Renal cortex interstitium (tissue), 11 donors: ENCODE data around the gene DHCR24. TPM values are rescaled to one million over a fixed set of nuclear protein-coding genes. Genes with fewer than 3 reads are reported as not detected.
A peak's percentile ranks its signal among the peaks of the same experiment; 100 is the strongest.

ENCODE experiments used
- DNase-seq, 11 donors: peaks; one replicate each; pipeline ENCODE4 v3.0.0-alpha.2; 2013; ENCODE audit warnings: low read depth in 9 of 11, low spot score in 4 of 11; ENCODE audit errors: extremely low read depth in 1 of 11
- polyA plus RNA-seq, 3 donors: library from polyadenylated mRNA; unstranded; fragments of 120-200 nt; gene quantifications; one replicate each; pipeline ENCODE4 v1.2.1, GENCODE V29; 2013; ENCODE audit not compliant: insufficient read length in 3 of 3

The DHCR24 gene
- polyA plus RNA-seq, 3 donors = 76.1 to 82.0 (median 76.7) TPM

DNA sequence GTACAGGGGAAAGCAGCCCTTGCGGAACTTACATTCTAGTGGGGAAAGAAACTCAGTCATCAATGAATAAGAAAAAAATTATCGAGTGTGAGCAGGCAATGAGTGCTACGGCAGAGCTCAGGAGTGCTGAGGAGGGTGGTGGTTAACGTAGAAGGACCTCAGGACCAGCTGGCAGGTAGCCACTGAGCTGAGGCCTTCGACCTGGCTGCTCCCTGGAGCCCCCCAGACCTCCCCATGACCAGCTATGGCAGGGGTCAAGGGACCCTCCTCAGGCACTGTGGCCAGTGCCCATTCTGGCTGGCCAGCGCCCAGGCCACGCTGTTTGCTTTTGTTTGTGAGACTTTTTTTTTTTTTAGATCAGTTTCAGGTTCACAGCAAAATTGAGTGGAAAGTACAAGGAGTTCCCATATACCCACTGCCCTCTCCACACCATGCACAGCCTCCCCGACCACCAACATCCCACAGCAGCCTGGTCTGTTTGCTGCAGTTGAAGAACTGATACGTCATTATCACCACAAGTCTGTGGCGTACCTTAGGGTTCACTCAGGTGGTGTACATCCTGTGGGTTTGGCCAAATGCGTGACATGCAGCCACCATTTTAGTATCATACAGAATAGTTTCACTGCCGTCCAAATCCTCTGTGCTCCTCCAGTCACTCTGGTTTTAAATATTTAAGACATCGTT lies 74.1 kb downstream of the DHCR24 start:
- no peak for DNase-seq

DNA sequence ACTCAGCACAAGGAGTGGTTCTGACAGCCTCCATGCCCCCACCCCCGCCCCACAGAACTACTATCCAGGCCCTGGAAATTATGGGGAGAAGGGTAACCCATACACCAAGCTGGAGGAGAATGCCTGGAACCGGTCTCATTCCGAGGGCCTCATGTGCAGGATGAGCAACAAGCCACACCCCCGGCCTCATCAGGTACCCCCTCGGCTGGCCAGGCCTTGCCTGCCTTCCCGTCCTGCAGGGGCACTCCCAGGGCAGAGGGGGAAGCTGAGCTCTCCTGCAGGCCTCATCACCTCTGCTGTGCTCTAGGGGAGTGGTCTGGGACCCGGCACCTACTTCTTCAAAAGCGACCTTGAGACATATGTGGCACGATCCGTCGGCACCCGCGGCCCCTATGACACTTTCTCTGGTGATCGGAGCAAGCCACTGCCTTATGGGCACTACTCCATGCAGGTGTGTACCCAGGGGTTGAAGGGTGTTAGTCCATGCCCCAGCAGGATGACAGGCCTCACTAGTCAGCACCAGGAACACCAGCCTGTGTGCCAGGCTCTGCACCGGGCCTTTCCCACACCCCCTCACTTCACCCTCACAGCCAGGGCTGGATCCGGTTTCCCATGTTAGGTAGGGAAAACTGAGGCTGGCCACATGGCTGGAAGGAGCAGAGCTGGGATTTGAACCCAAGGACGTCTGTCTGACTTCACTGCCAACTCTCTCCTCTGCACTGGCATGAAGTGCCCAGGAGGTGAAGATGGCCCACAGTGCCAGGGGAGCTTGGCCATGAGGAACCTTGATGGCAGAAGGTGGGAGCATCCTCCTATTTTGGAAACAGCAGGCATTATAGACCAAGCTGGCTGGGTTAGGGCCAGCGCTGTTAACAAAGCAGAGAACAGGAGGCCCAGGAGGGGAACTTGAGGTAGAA lies 75.0 kb downstream of the DHCR24 start:
- no peak for DNase-seq

GRCh38 chr1:54811066-54811465 lies 75.9 kb downstream of the DHCR24 start:
- no peak for DNase-seq

DNA sequence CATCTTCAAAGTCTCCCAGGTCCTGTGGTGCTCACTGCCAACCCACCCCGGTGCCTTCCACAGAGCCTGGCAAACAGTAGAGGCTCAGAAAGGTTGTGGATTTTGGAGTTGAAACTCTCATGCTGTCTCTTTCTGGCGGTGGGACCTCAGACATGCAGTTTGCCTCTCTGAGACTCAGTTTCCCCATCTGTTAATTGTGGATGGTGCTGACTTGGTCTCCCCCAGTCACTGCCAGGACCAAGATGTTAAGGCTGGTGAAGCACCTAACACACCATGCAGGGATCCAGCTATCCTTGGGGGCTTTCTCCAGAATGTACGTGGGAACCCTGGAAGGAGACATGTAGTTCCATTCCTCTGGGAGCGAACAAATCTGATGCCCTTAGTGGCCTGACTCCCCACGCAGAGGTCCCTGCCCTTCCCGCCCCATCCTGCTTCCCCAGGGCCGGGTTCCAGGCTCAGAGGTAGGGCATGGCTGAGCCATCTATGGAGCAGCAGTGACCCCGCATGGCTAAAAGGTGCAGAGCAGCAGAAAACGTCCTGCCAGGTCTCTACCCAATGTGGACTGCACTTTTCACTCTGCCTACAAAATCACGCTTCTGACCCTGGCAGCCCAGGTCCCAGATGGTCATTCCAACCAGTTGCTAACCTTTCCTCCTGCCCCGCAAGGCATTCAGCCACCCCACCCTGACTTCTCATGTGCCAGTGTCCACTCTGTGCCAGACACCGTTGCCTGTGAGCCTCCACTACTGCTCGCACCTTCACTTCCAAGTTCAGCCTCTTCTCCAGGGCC lies 76.6 kb downstream of the DHCR24 start:
- DNase-seq = peak in 4 of 11 donors; percentile 34 to 64 (median 46)

- no peak for DNase-seq
Measured at GRCh38 chr1:54809496-54810074, 77.4 kb downstream of the DHCR24 start.

DNA sequence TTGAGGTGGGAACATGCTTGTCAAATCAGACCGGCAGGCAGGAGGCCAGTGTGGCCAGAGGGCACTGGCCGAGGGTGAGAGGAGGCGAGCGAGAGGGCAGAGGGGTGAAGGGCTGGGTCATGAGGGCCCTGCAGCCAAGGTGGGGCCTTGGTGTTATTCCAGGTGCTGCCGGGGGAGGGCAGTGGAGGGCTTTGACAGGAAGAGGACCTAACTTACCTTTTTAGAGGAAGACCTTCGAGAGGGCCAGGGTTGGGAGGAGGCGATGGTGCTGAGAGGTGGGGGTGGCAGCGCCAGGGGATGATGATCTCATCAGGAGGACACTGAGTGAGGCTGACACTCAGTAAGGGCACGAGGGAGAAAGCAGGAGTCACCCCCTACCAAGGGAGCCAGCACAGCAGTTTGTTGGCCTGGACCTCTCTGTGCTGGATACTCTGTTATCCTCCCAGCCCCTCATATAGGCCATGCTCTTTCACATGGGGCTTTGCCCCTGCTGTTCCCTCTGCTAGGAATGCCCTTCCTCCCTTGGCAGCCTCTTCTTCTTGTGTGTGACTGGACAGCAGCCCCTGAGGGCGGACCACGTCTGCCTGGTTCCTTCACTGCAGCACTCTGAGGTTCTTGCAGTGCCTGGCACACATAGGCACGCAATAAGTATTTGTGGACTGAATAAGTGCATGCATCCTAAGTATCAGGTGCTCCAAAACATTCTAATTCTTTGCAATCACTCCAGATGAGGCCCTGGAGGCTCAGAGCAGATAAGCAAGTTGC lies 78.4 kb downstream of the DHCR24 start:
- no peak for DNase-seq

DNA sequence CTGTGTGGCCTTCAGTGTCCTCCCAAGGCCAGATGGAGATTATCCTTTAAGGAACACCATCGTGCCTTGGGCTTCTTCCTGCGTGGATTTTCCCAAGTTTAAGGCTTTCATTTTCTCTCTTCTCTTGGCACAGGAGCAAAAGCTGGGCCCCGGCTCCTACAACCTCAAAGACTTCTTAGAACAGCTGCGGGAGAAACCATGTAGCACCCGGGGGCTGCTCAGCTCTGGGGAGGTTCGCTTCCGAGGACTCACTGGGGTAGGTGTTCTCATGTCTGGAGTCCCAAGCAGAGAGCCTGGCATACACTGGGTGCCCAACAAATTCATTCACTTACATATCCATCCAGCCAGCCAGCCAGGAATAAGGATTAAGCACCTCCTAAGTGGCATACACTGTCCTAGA lies 79.2 kb downstream of the DHCR24 start:
- DNase-seq = no peak

GRCh38 chr1:54806931-54807611 lies 79.9 kb downstream of the DHCR24 start:
- DNase-seq = no peak

GRCh38 chr1:54805981-54806381 lies 81.0 kb downstream of the DHCR24 start:
- no peak for DNase-seq

DNA sequence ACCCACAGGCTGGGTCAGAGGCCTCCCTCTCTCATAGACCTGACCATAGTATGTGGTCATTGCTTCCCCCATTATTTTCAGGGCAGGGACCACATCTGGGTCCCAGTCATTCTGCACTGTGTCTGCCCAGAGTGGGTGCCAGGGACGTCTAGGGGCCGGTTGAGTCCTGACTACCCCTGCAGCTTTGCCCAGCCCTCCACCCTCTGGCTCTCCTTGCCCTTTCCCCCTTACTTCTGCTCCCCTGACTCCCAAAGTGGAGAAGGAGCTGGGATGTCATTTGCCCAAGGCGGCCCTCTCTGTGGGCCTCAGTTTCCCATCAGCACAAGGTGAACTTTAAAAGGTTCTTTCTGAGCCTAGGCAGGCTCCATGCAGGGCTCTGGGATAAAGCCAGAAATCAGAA lies 81.5 kb downstream of the DHCR24 start:
- no peak for DNase-seq

DNA sequence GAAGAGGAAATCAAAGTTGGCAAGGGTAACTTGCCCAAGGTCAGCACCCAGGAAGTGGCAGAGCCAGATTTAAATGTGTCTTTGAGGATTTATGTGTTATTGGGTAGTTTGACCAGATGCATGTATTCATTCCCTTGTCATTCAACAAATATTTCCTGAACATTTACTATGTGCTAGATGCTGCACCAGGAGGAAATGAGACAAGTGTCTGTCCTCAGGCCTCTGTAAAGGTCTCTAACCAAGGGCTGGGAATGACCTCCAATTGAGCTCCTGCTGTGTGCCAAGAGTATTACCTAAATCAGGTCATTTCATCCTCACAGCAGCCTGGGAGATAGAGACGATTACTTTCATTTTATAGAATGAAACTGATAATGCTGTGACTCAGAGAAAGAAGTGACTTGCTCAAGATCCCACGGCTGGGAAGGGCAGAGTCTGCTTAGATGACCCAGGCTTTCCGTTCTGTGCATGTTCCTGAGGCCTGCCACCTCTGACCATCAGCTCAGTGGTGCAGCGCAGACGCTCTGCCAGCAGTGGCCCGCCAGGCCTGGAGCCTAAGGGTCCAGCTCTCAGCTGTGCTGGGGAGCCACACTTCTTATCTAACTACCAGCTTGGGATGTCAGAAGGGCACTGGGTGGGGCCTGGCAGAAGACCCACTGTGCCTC lies 82.4 kb downstream of the DHCR24 start:
- DNase-seq = no peak

GRCh38 chr1:54803761-54804470 lies 83.1 kb downstream of the DHCR24 start:
- no peak for DNase-seq

GRCh38 chr1:54800899-54801759 lies 85.9 kb downstream of the DHCR24 start, which contains the start of gene TTC22:
Gene TTC22, minus strand, starts transcription at chr1:54801323. Its CDS starts 160 bp downstream, at chr1:54801163.
- peak in 1 of 11 donors; percentile 38 for DNase-seq

GRCh38 chr1:54800041-54800898 lies 86.7 kb downstream of the DHCR24 start:
- DNase-seq = no peak
